WERI-Rb-1 (cell line): Measurements from ENCODE around the gene MGST2.

Experiments
- DNase-seq: peaks from one replicate; pipeline ENCODE4 v3.0.0-alpha.2; 2020
- H3K27ac ChIP-seq: fragments of 250-450 bp; sonication (Bioruptor Pico); 2 replicates; pipeline ENCODE4 v1.5.1; 2020; ENCODE audit warnings: mild to moderate bottlenecking, moderate library complexity
- H3K27me3 ChIP-seq: fragments of 250-450 bp; sonication (Bioruptor Pico); 2 replicates; pipeline ENCODE4 v1.5.1; 2021; ENCODE audit warnings: mild to moderate bottlenecking, low read depth, moderate library complexity; ENCODE audit not compliant: insufficient read depth, severe bottlenecking
- H3K36me3 ChIP-seq: fragments of 250-450 bp; sonication (Bioruptor Pico); 2 replicates; pipeline ENCODE4 v1.5.1; 2020; ENCODE audit warnings: mild to moderate bottlenecking, moderate library complexity
- H3K4me3 ChIP-seq: 2 replicates; pipeline ENCODE4 v1.5.1; 2011; ENCODE audit warnings: low read depth, mild to moderate bottlenecking, control low read depth, low read length
- H3K9me3 ChIP-seq: fragments of 250-450 bp; sonication (Bioruptor Pico); 2 replicates; pipeline ENCODE4 v1.5.1; 2021; ENCODE audit warnings: mild to moderate bottlenecking, moderate library complexity; ENCODE audit not compliant: severe bottlenecking
- TF ChIP-seq, protein P1 (sequence below): IDR thresholded peaks from 2 replicates; pipeline ENCODE4 v1.5.1; 2011; ENCODE audit warnings: low read depth, mild to moderate bottlenecking, control low read depth, inconsistent platforms, low read length

MGST2 gene

GRCh38 chr4:139740531-139741041 lies 75.0 kb downstream of the MGST2 start:
- Histone ChIP-seq H3K4me3 (no peak overlapping the region), H3K27me3 (no peaks in the 10 kb centered on the region), H3K27ac (no peak overlapping the region), H3K9me3 (no peaks in the 10 kb centered on the region), H3K36me3 (no peaks in the 10 kb centered on the region)
- TF ChIP-seq, protein P1, sequence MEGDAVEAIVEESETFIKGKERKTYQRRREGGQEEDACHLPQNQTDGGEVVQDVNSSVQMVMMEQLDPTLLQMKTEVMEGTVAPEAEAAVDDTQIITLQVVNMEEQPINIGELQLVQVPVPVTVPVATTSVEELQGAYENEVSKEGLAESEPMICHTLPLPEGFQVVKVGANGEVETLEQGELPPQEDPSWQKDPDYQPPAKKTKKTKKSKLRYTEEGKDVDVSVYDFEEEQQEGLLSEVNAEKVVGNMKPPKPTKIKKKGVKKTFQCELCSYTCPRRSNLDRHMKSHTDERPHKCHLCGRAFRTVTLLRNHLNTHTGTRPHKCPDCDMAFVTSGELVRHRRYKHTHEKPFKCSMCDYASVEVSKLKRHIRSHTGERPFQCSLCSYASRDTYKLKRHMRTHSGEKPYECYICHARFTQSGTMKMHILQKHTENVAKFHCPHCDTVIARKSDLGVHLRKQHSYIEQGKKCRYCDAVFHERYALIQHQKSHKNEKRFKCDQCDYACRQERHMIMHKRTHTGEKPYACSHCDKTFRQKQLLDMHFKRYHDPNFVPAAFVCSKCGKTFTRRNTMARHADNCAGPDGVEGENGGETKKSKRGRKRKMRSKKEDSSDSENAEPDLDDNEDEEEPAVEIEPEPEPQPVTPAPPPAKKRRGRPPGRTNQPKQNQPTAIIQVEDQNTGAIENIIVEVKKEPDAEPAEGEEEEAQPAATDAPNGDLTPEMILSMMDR, result no peak
- DNase-seq, result no peak

GRCh38 chr4:139743027-139743426 lies 77.4 kb downstream of the MGST2 start:
- no peak overlapping the region for H3K4me3 ChIP-seq
- TF ChIP-seq, protein P1, result no peak

GRCh38 chr4:139744232-139744631 lies 78.6 kb downstream of the MGST2 start:
- H3K36me3 ChIP-seq, result no peaks in the 10 kb centered on the region
- H3K27ac ChIP-seq, result peak overlapping the region; percentile 82

More at GRCh38 chr4:139743027-139743426, 77.4 kb downstream of the MGST2 start:
- no peaks in the 10 kb centered on the region for H3K27me3 ChIP-seq
- no peak for DNase-seq
- H3K9me3 ChIP-seq, result no peaks in the 10 kb centered on the region
- H3K36me3 ChIP-seq, result no peaks in the 10 kb centered on the region
- H3K27ac ChIP-seq, result peak overlapping the region; percentile 82

GRCh38 chr4:139745111-139745639 lies 79.6 kb downstream of the MGST2 start:
- DNase-seq, result peak; percentile 90
- no peaks in the 10 kb centered on the region for H3K27me3 ChIP-seq
- H3K9me3 ChIP-seq, result no peaks in the 10 kb centered on the region
- TF ChIP-seq, protein P1, result no peak
- H3K27ac ChIP-seq, result peak overlapping the region; percentile 82
- no peaks in the 10 kb centered on the region for H3K36me3 ChIP-seq
- H3K4me3 ChIP-seq, result peak overlapping the region; percentile 9

More at GRCh38 chr4:139744232-139744631, 78.6 kb downstream of the MGST2 start:
- Histone ChIP-seq H3K27me3 (no peaks in the 10 kb centered on the region), H3K9me3 (no peaks in the 10 kb centered on the region), H3K4me3 (no peak overlapping the region; the same call in 1 of the 2 replicates)
- DNase-seq, result no peak
- TF ChIP-seq, protein P1, result no peak

GRCh38 chr4:139746431-139747171 lies 81.0 kb downstream of the MGST2 start:
- Histone ChIP-seq H3K27me3 (no peaks in the 10 kb centered on the region), H3K36me3 (no peaks in the 10 kb centered on the region), H3K4me3 (peak overlapping the region; percentile 47), H3K27ac (peak overlapping the region; percentile 82), H3K9me3 (no peaks in the 10 kb centered on the region)
- DNase-seq, result peak; percentile 95
- TF ChIP-seq, protein P1, result no peak
